ENCODE results near the gene WDFY1.

The WDFY1 gene

GRCh38 chr2:223865907-223866508 lies 79.1 kb downstream of the WDFY1 start:
- Histone ChIP-seq H3K9me3 (ENCODE audit: low read length) (no peaks in the 10 kb centered on the region), H3K36me3 (ENCODE audit: insufficient read depth, low read length) (no peaks in the 10 kb centered on the region), H2AFZ (ENCODE audit: low read depth, low read length) (no peak overlapping the region), H3K4me1 (ENCODE audit: insufficient read depth, low read length) (no peaks in the 10 kb centered on the region), H3K4me3 (ENCODE audit: low read length) (no peak overlapping the region), H3K27me3 (ENCODE audit: insufficient read depth, low read length) (no peaks in the 10 kb centered on the region)

DNA sequence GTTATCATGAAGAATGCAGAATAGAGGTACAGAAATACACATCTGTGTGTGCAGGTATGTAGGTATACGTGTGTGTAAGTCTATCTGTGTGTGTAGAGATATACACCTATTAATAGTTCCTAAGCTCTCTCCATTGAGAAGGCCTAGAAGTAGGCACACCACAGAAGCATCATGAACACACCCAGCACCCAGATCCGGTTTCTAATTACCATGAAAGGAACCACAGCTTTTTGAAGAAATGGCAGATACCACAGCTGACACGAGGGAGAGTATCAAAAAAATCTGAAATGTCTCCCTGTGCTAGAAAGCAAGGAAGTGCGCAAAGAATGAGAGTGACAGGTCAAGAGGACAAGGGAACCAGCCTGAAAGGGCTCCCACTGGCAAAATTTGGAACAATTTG lies 80.0 kb downstream of the WDFY1 start:
- no peaks in the 10 kb centered on the region for H3K9me3 ChIP-seq (ENCODE audit: low read length)
- no peaks in the 10 kb centered on the region for H3K27me3 ChIP-seq (ENCODE audit: insufficient read depth, low read length)
- H3K4me3 ChIP-seq (ENCODE audit: low read length), result no peak overlapping the region
- no peaks in the 10 kb centered on the region for H3K4me1 ChIP-seq (ENCODE audit: insufficient read depth, low read length)
- no peak overlapping the region for H2AFZ ChIP-seq (ENCODE audit: low read depth, low read length)
- H3K36me3 ChIP-seq (ENCODE audit: insufficient read depth, low read length), result no peaks in the 10 kb centered on the region

GRCh38 chr2:223863491-223863890 lies 81.6 kb downstream of the WDFY1 start:
- H3K27me3 ChIP-seq (ENCODE audit: insufficient read depth, low read length), result no peaks in the 10 kb centered on the region
- no peak overlapping the region for H3K4me3 ChIP-seq (ENCODE audit: low read length)
- H3K4me1 ChIP-seq (ENCODE audit: insufficient read depth, low read length), result no peaks in the 10 kb centered on the region
- H2AFZ ChIP-seq (ENCODE audit: low read depth, low read length), result no peak overlapping the region
- no peaks in the 10 kb centered on the region for H3K36me3 ChIP-seq (ENCODE audit: insufficient read depth, low read length)
- no peaks in the 10 kb centered on the region for H3K9me3 ChIP-seq (ENCODE audit: low read length)

- Histone ChIP-seq H3K27me3 (ENCODE audit: insufficient read depth, low read length) (no peaks in the 10 kb centered on the region), H3K36me3 (ENCODE audit: insufficient read depth, low read length) (no peaks in the 10 kb centered on the region), H2AFZ (ENCODE audit: low read depth, low read length) (no peak overlapping the region), H3K9me3 (ENCODE audit: low read length) (no peaks in the 10 kb centered on the region), H3K4me3 (ENCODE audit: low read length) (no peak overlapping the region), H3K4me1 (ENCODE audit: insufficient read depth, low read length) (no peaks in the 10 kb centered on the region)
These were observed 84.1 kb downstream of the WDFY1 start for GRCh38 chr2:223860809-223861738.

- no peaks in the 10 kb centered on the region for H3K27me3 ChIP-seq (ENCODE audit: insufficient read depth, low read length)
- no peak overlapping the region for H2AFZ ChIP-seq (ENCODE audit: low read depth, low read length)
- no peaks in the 10 kb centered on the region for H3K9me3 ChIP-seq (ENCODE audit: low read length)
- H3K4me3 ChIP-seq (ENCODE audit: low read length), result no peak overlapping the region
- H3K36me3 ChIP-seq (ENCODE audit: insufficient read depth, low read length), result no peaks in the 10 kb centered on the region
- no peaks in the 10 kb centered on the region for H3K4me1 ChIP-seq (ENCODE audit: insufficient read depth, low read length)
These were observed 86.1 kb downstream of the WDFY1 start for GRCh38 chr2:223859070-223859469.

GRCh38 chr2:223856584-223856983 lies 88.6 kb downstream of the WDFY1 start:
- Histone ChIP-seq H3K27me3 (ENCODE audit: insufficient read depth, low read length) (no peaks in the 10 kb centered on the region), H2AFZ (ENCODE audit: low read depth, low read length) (no peak overlapping the region), H3K4me3 (ENCODE audit: low read length) (no peak overlapping the region), H3K36me3 (ENCODE audit: insufficient read depth, low read length) (no peaks in the 10 kb centered on the region), H3K4me1 (ENCODE audit: insufficient read depth, low read length) (no peaks in the 10 kb centered on the region), H3K9me3 (ENCODE audit: low read length) (no peaks in the 10 kb centered on the region)

DNA sequence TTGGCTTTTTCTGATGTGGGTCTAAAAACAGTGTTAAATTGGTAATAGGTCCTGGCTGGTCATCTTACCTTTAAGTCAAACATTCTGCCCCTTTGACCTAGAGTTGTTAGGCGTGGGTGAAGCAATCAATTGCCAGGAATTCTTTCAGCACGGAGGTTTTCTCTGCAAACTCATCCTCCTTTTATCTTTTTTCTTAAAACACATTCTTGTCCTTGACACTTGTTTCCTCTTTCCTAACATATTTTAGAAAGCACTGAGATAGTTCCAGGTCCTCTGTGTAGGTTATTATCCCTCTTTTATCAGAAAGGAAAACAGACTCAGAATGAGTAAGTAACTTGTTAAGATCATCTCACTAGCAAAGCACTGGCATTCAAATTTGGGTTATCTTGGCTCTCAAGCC lies 89.1 kb downstream of the WDFY1 start:
- Histone ChIP-seq H3K9me3 (ENCODE audit: low read length) (no peaks in the 10 kb centered on the region), H3K36me3 (ENCODE audit: insufficient read depth, low read length) (no peaks in the 10 kb centered on the region), H3K4me3 (ENCODE audit: low read length) (no peak overlapping the region), H3K4me1 (ENCODE audit: insufficient read depth, low read length) (no peaks in the 10 kb centered on the region), H3K27me3 (ENCODE audit: insufficient read depth, low read length) (no peaks in the 10 kb centered on the region), H2AFZ (ENCODE audit: low read depth, low read length) (no peak overlapping the region)

GRCh38 chr2:223855426-223855825 lies 89.7 kb downstream of the WDFY1 start:
- Histone ChIP-seq H3K36me3 (ENCODE audit: insufficient read depth, low read length) (no peaks in the 10 kb centered on the region), H3K4me3 (ENCODE audit: low read length) (no peak overlapping the region), H2AFZ (ENCODE audit: low read depth, low read length) (no peak overlapping the region), H3K9me3 (ENCODE audit: low read length) (peaks cover 2% of the 10 kb centered on the region), H3K27me3 (ENCODE audit: insufficient read depth, low read length) (no peaks in the 10 kb centered on the region), H3K4me1 (ENCODE audit: insufficient read depth, low read length) (no peaks in the 10 kb centered on the region)

- peaks cover 2% of the 10 kb centered on the region for H3K9me3 ChIP-seq (ENCODE audit: low read length)
- H2AFZ ChIP-seq (ENCODE audit: low read depth, low read length), result no peak overlapping the region
- no peak overlapping the region for H3K4me3 ChIP-seq (ENCODE audit: low read length)
- no peaks in the 10 kb centered on the region for H3K36me3 ChIP-seq (ENCODE audit: insufficient read depth, low read length)
- no peaks in the 10 kb centered on the region for H3K27me3 ChIP-seq (ENCODE audit: insufficient read depth, low read length)
- H3K4me1 ChIP-seq (ENCODE audit: insufficient read depth, low read length), result no peaks in the 10 kb centered on the region
These were observed 90.4 kb downstream of the WDFY1 start for GRCh38 chr2:223854741-223855140.

- H2AFZ ChIP-seq (ENCODE audit: low read depth, low read length), result no peak overlapping the region
- no peaks in the 10 kb centered on the region for H3K27me3 ChIP-seq (ENCODE audit: insufficient read depth, low read length)
- H3K4me1 ChIP-seq (ENCODE audit: insufficient read depth, low read length), result no peaks in the 10 kb centered on the region
- peaks cover 2% of the 10 kb centered on the region for H3K9me3 ChIP-seq (ENCODE audit: low read length)
- no peak overlapping the region for H3K4me3 ChIP-seq (ENCODE audit: low read length)
- no peaks in the 10 kb centered on the region for H3K36me3 ChIP-seq (ENCODE audit: insufficient read depth, low read length)
These were observed 91.7 kb downstream of the WDFY1 start for GRCh38 chr2:223853425-223853837.

DNA sequence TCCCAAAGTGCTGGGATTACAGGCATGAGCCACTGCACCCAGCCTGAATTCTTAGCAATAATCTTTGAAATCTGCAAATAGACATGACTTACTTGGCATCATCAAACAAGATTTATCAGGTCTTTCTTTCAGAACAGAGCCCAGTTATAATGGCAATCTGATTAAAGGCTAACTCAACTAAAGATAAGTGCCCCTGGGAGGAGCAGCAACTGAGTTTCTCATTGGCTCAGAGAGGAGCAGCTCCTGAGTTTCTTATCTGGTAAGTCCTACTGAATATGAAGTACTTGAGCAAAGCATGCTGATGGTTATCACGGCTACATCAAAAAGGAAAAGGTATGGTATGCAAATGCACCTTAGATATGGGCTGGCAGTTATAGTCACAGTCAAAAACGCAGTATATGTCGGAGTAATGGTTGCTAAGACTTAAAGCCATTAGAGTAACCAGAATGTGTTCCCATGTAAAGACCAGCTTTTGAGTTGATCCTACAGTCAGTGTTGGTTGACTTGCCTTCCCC lies 92.8 kb downstream of the WDFY1 start:
- Histone ChIP-seq H3K9me3 (ENCODE audit: low read length) (peaks cover 2% of the 10 kb centered on the region), H3K4me1 (ENCODE audit: insufficient read depth, low read length) (no peaks in the 10 kb centered on the region), H2AFZ (ENCODE audit: low read depth, low read length) (no peak overlapping the region), H3K36me3 (ENCODE audit: insufficient read depth, low read length) (no peaks in the 10 kb centered on the region), H3K4me3 (ENCODE audit: low read length) (no peak overlapping the region), H3K27me3 (ENCODE audit: insufficient read depth, low read length) (no peaks in the 10 kb centered on the region)

GRCh38 chr2:223847410-223847809 lies 97.7 kb downstream of the WDFY1 start:
- H3K9me3 ChIP-seq (ENCODE audit: low read length), result peaks cover 2% of the 10 kb centered on the region
- H3K27me3 ChIP-seq (ENCODE audit: insufficient read depth, low read length), result no peaks in the 10 kb centered on the region
- H2AFZ ChIP-seq (ENCODE audit: low read depth, low read length), result no peak overlapping the region
- no peaks in the 10 kb centered on the region for H3K4me1 ChIP-seq (ENCODE audit: insufficient read depth, low read length)
- no peaks in the 10 kb centered on the region for H3K36me3 ChIP-seq (ENCODE audit: insufficient read depth, low read length)
- H3K4me3 ChIP-seq (ENCODE audit: low read length), result no peak overlapping the region

- Histone ChIP-seq H3K27me3 (ENCODE audit: insufficient read depth, low read length) (no peaks in the 10 kb centered on the region), H3K4me1 (ENCODE audit: insufficient read depth, low read length) (no peaks in the 10 kb centered on the region), H3K36me3 (ENCODE audit: insufficient read depth, low read length) (no peaks in the 10 kb centered on the region), H2AFZ (ENCODE audit: low read depth, low read length) (no peak overlapping the region), H3K4me3 (ENCODE audit: low read length) (no peak overlapping the region), H3K9me3 (ENCODE audit: low read length) (peaks cover 2% of the 10 kb centered on the region)
These were observed 98.6 kb downstream of the WDFY1 start for GRCh38 chr2:223846515-223846914.

Data from neuron (in vitro differentiated cells).